Activated T-cell treated with anti-CD3 and anti-CD28 coated beads, Interleukin-2, amount 50 U/mL, for 1 hour (primary cell): ENCODE data around the gene CARD19.

Experiments
- DNase-seq: peaks from one replicate; pipeline ENCODE4 v3.0.0-alpha.2; 2020

Gene CARD19

DNA sequence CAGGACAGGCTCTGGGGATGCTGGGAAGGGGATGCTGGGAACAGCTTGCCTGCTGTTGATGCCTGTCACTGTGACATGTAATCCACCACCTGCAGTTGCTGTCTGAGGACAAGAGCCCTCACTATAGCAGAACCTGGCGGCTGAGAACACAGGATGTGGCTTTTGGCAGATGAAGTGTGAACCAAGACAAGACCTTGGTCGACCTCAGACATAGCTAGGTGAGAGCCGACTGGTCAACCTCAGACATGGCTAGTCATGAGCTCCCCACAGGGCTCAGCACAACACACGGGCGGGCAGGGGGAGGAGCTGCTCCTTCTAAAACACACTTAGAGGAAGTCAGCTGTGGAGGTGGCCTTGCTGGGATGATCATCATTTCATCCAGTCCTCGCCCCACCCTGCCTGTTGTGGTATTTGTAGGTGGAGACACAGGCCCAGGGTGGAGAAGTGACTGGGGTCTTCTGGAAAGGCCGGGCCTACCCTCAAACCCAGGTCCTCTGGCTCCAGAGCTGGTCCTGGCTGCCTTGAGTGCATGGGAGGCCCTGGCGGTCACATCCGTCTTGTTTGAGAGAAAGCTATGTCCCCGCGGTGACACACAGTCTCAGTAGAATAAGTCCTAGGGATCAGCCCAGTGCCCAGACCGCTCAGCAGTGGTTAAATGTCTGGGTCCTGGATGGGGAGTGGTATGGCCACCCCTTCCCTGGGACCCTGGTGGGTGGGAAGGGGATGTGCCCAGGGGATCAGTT is 31.5 kb upstream of the CARD19 start:
- DNase-seq = peak; percentile 81

GRCh38 chr9:93065135-93065720 is 30.8 kb upstream of the CARD19 start:
- no peak for DNase-seq

DNA sequence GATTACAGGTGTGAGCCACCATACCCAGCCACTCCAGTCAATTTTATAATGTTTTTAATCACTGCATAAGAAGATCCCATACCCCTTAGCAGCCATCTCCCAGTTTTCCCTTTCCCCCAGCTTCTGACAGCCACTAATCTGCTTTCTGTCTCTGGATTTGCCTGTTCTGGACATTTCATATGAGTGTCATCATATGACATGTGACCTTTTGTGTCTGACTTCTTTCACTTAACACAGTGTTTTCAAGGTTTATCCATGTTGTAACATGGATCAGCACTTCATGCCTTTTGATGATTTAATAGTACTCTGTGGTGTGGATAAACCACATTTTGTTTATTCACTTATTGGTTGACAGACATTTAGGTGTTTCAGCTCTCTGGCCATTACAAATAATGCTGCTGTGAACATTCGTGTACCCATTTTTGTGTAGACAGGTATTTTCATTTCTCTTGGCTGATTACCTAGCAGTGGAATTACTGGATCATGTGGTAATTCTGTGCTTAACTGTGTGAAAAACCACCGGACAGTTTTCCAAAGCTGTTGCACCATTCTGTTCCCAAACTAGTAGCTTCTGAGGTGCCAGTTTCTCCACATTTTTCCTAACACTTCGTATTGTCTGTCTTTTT is 28.9 kb upstream of the CARD19 start:
- no peak for DNase-seq

DNA sequence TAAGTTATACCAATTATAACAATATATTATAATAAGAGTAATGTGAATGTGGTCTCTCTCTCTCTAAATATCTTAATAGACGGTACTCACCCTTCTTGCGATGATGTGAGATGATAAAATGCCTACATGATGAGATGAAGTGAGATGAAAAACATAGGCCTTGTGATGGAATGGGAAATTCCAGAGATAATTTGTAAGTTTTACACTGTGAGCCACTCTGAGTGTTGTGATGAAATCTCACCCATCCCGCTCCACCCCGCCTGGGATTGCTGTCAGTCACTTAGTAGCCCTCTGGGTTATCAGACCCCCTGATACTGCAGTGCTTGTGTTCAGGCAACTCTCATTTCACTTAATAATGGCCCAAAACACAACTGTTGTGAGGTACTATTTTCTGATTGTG is 27.1 kb upstream of the CARD19 start:
- no peak for DNase-seq

GRCh38 chr9:93071464-93071863 is 24.6 kb upstream of the CARD19 start:
- no peak for DNase-seq

DNA sequence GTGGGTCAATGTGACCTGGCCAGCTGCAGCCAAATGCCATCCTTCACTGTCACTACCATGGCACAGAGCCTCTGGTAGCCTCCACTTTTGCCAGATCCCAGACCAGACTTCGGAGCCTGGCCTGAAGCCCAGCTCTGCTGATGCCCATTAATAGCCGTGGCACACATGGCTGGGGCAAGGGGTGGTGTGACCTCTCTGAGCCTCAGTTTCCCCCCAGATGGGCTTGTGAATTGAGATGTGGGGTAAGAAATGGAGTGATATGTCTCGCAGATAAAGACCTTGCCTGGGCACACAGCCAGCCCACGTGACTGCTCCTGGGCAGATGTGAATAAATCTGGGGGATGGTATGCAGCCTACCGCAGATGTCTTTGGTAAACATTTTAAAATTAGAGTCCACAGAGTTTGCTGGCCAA is 23.6 kb upstream of the CARD19 start:
- DNase-seq = peak; percentile 57

DNA sequence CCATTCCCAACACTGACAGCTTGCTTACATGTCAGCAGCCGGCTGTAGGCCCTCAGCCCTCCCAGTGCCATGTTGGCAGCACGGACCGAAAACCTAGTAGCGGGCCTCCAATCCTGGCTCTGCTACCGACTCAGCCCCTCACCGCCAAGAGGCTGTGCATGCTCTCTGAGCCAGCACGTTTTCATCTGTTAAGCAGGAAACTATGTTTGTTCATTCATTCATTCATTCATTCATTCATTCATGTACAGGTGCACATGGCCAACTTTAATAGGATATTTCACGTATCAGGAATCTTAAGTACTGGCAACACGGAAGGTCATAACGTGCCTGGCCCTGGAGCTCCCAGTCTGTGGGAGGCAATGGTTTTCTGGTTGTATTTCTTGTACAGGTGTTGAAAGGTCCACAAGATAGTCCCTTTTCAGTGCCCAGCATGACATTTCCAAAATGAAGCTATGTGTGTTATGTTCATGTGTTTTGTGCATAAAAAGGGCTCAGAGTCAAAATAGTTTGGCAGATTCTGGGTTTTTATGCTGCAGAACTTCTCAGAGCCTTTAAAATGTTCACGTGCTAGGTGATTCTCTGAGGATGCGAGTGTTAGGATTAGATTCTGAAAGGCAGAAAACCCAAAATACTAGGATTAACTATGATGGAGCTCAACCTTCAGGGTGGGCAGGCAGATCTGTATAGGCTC is 19.8 kb upstream of the CARD19 start:
- no peak for DNase-seq

DNA sequence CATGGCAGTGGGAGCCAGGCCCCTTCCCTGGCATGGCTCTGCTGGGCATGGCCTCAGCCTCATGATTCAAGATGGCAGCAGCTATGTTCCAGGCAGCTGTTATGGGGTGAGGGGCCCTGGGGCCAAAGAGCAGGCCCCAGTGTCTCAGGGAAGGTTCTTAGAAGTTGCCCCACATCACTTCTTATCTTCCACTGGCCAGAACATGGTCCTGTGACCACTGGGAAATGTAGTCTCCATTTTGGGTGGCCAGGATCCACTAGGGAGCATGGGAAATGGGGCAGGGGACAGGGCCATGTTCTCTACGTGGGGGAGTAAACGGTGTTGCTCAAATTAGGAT is 19.3 kb upstream of the CARD19 start:
- DNase-seq = no peak

- no peak for DNase-seq
These were observed 18.6 kb upstream of the CARD19 start for GRCh38 chr9:93077367-93077766.

- no peak for DNase-seq
These were observed 18.2 kb upstream of the CARD19 start for GRCh38 chr9:93077811-93078210.

GRCh38 chr9:93079371-93079770 is 16.6 kb upstream of the CARD19 start:
- DNase-seq = peak; percentile 8

GRCh38 chr9:93080406-93080805 is 15.6 kb upstream of the CARD19 start:
- peak; percentile 5 for DNase-seq

DNA sequence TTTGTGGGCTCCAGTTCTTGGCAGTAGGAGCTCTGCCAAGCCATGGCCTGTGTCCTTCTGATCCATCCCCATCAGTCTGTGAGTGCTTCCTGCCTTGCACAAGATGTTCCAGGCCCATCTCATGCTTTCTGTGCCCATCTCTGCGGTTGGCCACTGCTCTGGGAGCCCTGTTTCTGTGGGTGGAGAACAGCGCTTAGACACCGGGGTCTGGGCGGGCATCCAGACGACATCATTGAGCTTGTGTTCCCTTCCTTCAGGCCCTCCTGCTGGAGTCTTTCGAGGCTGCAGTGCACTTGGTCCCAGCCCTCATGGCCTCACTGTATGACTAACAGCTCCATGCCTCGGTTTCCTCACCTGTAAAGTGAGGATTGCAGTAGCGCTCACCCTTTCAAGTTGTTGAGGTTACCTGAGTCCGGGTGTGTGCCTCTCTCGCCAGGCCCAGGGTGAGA is 14.9 kb upstream of the CARD19 start:
- DNase-seq = peak; percentile 10

GRCh38 chr9:93081931-93082330 is 14.1 kb upstream of the CARD19 start:
- DNase-seq = no peak

DNA sequence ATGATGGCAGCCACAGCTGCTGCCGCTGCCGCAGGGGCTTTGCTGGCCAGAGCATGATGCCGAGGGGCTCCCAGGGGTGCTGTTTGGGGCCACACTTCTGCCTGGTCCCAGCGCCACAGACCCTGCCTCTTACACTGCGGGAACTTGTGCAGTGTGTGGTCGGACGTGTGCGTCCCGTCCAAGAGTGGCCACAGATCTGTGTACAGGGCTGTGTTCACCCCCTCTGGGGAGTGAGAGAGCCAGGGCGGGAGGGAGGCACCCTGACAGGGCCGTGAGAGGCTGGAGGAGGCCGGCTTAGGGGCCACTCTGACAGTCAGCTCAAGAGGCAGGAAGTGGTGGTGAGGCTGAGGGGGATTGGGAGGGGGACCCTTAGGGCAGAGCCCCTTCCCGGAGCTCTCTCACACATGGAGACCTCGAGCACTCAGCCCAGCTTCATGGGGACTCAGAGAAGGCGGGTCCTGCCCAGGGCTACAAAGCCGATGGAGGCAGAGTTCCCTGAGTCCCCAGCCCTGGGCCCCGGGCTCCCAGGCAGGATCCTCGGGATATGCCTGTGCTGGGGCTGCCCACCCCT is 13.1 kb upstream of the CARD19 start:
- peak; percentile 19 for DNase-seq

DNA sequence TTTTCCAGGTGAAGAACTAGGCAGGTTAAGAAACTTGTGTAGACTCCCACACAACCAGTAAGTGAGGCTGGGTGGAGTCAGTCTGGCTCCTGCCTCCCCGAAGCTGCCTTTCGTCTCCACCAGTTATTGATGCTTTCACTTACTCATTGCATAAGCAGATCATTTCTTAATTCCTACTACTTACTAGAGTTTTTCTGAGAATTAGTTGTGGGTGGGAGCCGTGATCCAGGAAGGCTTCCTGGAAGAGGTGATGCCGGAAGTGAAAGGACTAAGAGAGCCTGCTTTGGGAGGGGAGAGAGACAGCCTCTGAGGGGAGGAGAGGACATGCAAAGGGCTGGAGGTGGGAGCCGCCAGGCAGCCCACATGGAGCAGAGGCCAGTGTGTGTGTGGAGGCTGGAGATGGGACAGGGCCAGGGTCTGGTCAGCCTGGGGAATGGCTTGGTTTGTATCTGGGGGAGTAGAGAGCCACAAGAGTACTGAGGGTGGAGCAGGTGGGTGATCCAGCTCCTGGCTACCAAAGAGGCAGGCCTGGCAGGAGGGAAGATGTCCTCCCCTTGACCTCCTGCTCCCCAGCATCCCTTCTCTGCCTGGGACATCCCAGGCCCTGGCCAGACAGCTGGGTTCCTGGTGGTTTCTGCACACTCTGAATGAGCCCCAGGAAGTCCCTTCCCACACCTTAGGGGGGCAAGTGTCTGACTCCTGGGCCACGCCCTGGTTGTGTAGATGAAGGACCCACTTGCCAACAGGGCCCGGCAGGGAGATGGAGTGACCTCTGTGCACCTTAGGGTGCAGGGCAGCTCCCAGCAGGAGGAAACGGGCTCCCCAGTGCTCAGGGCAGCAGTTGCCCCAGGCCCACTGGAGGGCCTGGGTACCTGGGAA is 12.2 kb upstream of the CARD19 start:
- DNase-seq = peak; percentile 32

DNA sequence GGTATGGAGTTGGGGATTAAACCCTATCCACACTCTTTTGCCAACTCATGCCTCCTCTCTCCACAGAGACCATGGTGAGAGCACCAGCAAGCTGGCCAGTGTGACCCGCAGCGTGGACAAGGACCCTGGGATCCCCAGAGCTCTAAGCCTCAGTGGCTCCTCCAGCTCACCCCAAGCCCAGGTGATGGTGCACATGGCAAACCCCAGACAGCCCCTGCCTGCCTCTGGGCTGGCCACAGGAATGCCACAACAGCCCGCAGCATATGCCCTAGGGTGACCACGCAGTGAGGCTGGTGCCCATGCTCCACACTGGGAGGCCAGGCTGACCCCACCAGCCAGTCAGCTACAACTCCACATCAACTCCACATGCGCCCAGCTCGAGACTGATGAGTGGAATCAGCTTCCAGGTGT is 11.5 kb upstream of the CARD19 start:
- peak; percentile 8 for DNase-seq

DNA sequence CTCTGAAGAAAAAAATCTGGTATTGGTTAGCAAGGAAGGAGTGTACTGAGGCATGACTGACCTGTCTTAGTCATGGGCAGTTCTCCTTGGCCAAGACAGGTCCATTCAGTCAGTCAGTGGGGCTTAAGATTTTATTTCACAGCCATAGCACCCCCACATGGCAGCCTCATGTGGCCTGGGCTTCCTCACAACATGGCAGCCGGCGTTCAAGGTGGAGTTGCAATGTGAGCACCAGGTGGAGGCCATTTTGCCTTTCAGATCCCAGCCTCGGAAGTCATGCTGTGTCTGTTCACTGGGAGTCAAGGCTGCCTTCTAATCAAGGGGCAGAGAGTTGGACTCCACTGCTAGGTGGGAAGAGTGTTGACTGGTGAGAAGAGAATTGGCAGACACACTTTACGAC is 10.3 kb upstream of the CARD19 start:
- peak; percentile 8 for DNase-seq

DNA sequence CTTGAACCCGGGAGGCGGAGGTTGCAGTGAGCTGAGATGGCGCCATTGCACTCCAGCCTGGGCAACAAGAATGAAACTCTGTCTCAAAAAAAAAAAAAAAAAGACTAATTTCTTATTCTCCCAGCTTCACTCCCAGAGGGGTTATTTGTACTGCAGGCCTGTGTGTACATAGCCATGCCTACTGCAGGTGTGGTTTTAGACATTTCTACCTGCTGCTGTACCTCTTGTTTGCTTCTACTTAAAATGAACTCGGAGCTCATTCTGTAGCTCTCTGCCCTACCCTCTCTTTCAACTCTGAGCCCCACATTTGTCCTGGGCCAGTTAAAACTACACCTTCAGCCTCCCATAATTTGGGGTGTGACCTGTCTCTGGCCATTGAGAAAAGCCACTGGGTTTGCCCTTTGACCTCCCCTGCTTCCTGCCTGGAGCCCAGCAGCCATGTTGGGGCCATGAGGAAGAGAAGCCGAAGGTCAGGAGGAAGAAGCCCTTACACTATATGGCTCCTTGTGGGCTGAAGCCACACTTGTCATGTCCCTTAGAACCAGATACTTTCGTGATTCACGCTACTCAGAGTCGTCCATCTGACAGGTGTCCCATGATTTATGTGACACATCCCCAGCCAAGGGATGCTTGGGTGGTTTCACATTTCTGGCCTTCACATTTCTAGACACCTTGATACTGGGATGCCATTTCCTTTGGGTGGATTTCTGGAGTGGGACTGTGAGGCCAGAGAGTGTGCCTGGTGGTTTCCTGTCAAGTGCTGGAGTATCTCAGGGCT is 9.4 kb upstream of the CARD19 start:
- DNase-seq = peak; percentile 13

GRCh38 chr9:93087971-93088655 is 7.9 kb upstream of the CARD19 start:
- DNase-seq = peak; percentile 1

- peak; percentile 0 for DNase-seq
These were observed 7.4 kb upstream of the CARD19 start for GRCh38 chr9:93088656-93089015.
